H9 (cell line): ENCODE data around the gene DUOX2. TPM values are rescaled to one million over a fixed set of nuclear protein-coding genes. Genes with fewer than 3 reads are reported as not detected.

Experiments used
- DNase-seq: peaks from one replicate; pipeline ENCODE4 v3.0.0-alpha.2; 2017
- H2AFZ ChIP-seq: one replicate; pipeline ENCODE4 v1.6.1; 2013; ENCODE audit warnings: mild to moderate bottlenecking, low read length, control low read depth, moderate library complexity
- H2AK5ac ChIP-seq: 2 replicates; pipeline ENCODE4 v1.6.1; 2013; ENCODE audit warnings: low read length, control low read depth, mixed read lengths; ENCODE audit not compliant: insufficient read length
- H2BK120ac ChIP-seq: one replicate; pipeline ENCODE4 v1.6.1; 2013; ENCODE audit warnings: low read depth, mild to moderate bottlenecking, low read length, control low read depth, inconsistent platforms; ENCODE audit not compliant: poor library complexity, severe bottlenecking
- H2BK12ac ChIP-seq: 2 replicates; pipeline ENCODE4 v1.6.1; 2013; ENCODE audit warnings: low read length, control low read depth, mixed read lengths, low read depth; ENCODE audit not compliant: insufficient read length
- H2BK15ac ChIP-seq: 2 replicates; pipeline ENCODE4 v1.6.1; 2013; ENCODE audit warnings: low read depth, low read length, control low read depth
- H2BK20ac ChIP-seq: one replicate; pipeline ENCODE4 v1.6.1; 2013; ENCODE audit warnings: low read depth, mild to moderate bottlenecking, low read length, control low read depth, inconsistent platforms; ENCODE audit not compliant: poor library complexity, severe bottlenecking
- H2BK5ac ChIP-seq: 2 replicates; pipeline ENCODE4 v1.6.1; 2013; ENCODE audit warnings: low read length, control low read depth, mixed read lengths; ENCODE audit not compliant: insufficient read length
- H3K14ac ChIP-seq: 2 replicates; pipeline ENCODE4 v1.6.1; 2013; ENCODE audit warnings: low read length, control low read depth; ENCODE audit not compliant: insufficient read depth
- H3K18ac ChIP-seq: 2 replicates; pipeline ENCODE4 v1.6.1; 2013; ENCODE audit warnings: low read depth, mild to moderate bottlenecking, mixed read lengths, low read length, control low read depth; ENCODE audit not compliant: insufficient read length
- H3K23ac ChIP-seq: 2 replicates; pipeline ENCODE4 v1.6.1; 2013; ENCODE audit warnings: low read length, control low read depth, mixed read lengths, low read depth; ENCODE audit not compliant: insufficient read length
- H3K23me2 ChIP-seq: 2 replicates; pipeline ENCODE4 v1.6.1; 2013; ENCODE audit warnings: low read depth, mild to moderate bottlenecking, mixed read lengths, low read length, control low read depth; ENCODE audit not compliant: insufficient read length, poor library complexity, severe bottlenecking
- H3K27ac ChIP-seq: 2 replicates; pipeline ENCODE4 v1.5.1; 2013; ENCODE audit warnings: low read length, control low read depth, mixed read lengths, low read depth; ENCODE audit not compliant: insufficient read length
- H3K27me3 ChIP-seq: 2 replicates; pipeline ENCODE4 v1.6.1; 2013; ENCODE audit warnings: low read length, control low read depth, inconsistent platforms; ENCODE audit not compliant: insufficient read depth
- H3K4ac ChIP-seq: 2 replicates; pipeline ENCODE4 v1.6.1; 2013; ENCODE audit warnings: low read depth, mild to moderate bottlenecking, control low read depth, inconsistent platforms, low read length, moderate library complexity
- H3K4me1 ChIP-seq: 2 replicates; pipeline ENCODE4 v1.6.1; 2013; ENCODE audit warnings: low read length, control low read depth, inconsistent platforms; ENCODE audit not compliant: insufficient read depth
- H3K4me2 ChIP-seq: 2 replicates; pipeline ENCODE4 v1.6.1; 2013; ENCODE audit warnings: low read length, control low read depth, mixed read lengths; ENCODE audit not compliant: insufficient read length, insufficient read depth
- H3K56ac ChIP-seq: 2 replicates; pipeline ENCODE4 v1.6.1; 2013; ENCODE audit warnings: low read depth, mild to moderate bottlenecking, mixed read lengths, low read length, control low read depth; ENCODE audit not compliant: insufficient read length
- H3K79me1 ChIP-seq: 2 replicates; pipeline ENCODE4 v1.6.1; 2013; ENCODE audit warnings: low read depth, mild to moderate bottlenecking, moderate library complexity, low read length, control low read depth, inconsistent platforms; ENCODE audit not compliant: insufficient read depth, poor library complexity, severe bottlenecking
- H3K79me2 ChIP-seq: 2 replicates; pipeline ENCODE4 v1.6.1; 2013; ENCODE audit warnings: low read length, control low read depth, inconsistent platforms; ENCODE audit not compliant: insufficient read depth
- H3K9ac ChIP-seq: 2 replicates; pipeline ENCODE4 v1.6.1; 2013; ENCODE audit warnings: low read length, control low read depth, mixed read lengths; ENCODE audit not compliant: insufficient read length; ENCODE audit errors: extremely low read depth
- H3K9me3 ChIP-seq: one replicate; pipeline ENCODE4 v1.6.1; 2013; ENCODE audit warnings: low read depth, low read length, inconsistent platforms; ENCODE audit not compliant: control insufficient read depth
- H3T11ph ChIP-seq: one replicate; pipeline ENCODE4 v1.6.1; 2013; ENCODE audit warnings: mild to moderate bottlenecking, low read length, control low read depth, inconsistent platforms
- H4K20me1 ChIP-seq: one replicate; pipeline ENCODE4 v1.6.1; 2013; ENCODE audit not compliant: control insufficient read depth, insufficient read length, insufficient read depth
- H4K5ac ChIP-seq: 2 replicates; pipeline ENCODE4 v1.6.1; 2013; ENCODE audit warnings: low read depth, mild to moderate bottlenecking, mixed read lengths, low read length, control low read depth; ENCODE audit not compliant: insufficient read length
- H4K8ac ChIP-seq: replicated peaks from 2 replicates; pipeline ENCODE4 v1.6.1; 2013; ENCODE audit warnings: low read length, control low read depth, mixed read lengths, low read depth; ENCODE audit not compliant: insufficient read length
- H4K91ac ChIP-seq: 2 replicates; pipeline ENCODE4 v1.6.1; 2013; ENCODE audit warnings: low read depth, mild to moderate bottlenecking, moderate library complexity, mixed read lengths, low read length, control low read depth; ENCODE audit not compliant: insufficient read length
- H3K27ac Mint-ChIP-seq, 3 experiments: 2 replicates in 2 of 3; 3 replicates in 1 of 3; pipeline ENCODE4 v1.8.0; 2020 to 2021; ENCODE audit warnings: mixed read lengths in 3 of 3, mild to moderate bottlenecking in 1 of 3, moderate library complexity in 1 of 3
- H3K27me3 Mint-ChIP-seq: 2 replicates; pipeline ENCODE4 v1.8.0; 2021; ENCODE audit warnings: low read depth, mild to moderate bottlenecking, moderate library complexity, mixed read lengths
- H3K36me3 Mint-ChIP-seq, 3 experiments: 2 replicates in 2 of 3; 3 replicates in 1 of 3; pipeline ENCODE4 v1.8.0; 2020 to 2021; ENCODE audit warnings: low read depth in 3 of 3, mixed read lengths in 3 of 3; ENCODE audit not compliant: insufficient read depth in 1 of 3
- H3K4me1 Mint-ChIP-seq, 2 experiments: 2 replicates each; pipeline ENCODE4 v1.8.0; 2020; ENCODE audit warnings: mixed read lengths in 2 of 2
- H3K4me3 Mint-ChIP-seq, 2 experiments: 2 replicates in 1 of 2; 3 replicates in 1 of 2; pipeline ENCODE4 v1.8.0; 2020 to 2021; ENCODE audit warnings: mild to moderate bottlenecking in 2 of 2, mixed read lengths in 2 of 2, moderate library complexity in 1 of 2
- H3K9me3 Mint-ChIP-seq, 2 experiments: 2 replicates in 1 of 2; 3 replicates in 1 of 2; pipeline ENCODE4 v1.8.0; 2020; ENCODE audit warnings: mild to moderate bottlenecking in 2 of 2, mixed read lengths in 2 of 2, moderate library complexity in 1 of 2
- WGBS: extraction: QIAGEN DNeasy Blood & Tissue Kit; methylation state at CpG from one replicate; pipeline ENCODE4 v1.1.7; 2013; ENCODE audit warnings: missing lambda C conversion rate, low lambda C conversion rate, mixed read lengths; ENCODE audit not compliant: insufficient read length; ENCODE audit errors: extremely low coverage; 5-methylcytosine and 5-hydroxymethylcytosine counted together
- total RNA-seq: library from RNA; stranded (reverse); gene quantifications from 2 replicates; pipeline ENCODE4 v1.2.1, GENCODE V29; 2021
- TF ChIP-seq, protein P1 (sequence below): fragments of 200-600 bp; sonication (generic); conservative IDR thresholded peaks from 3 replicates; pipeline ENCODE4 v1.8.0; 2021; ENCODE audit warnings: antibody characterized with exemption, mild to moderate bottlenecking

The DUOX2 gene
- total RNA-seq, 1 experiment from 2014 or later: 0.42 TPM

DNA sequence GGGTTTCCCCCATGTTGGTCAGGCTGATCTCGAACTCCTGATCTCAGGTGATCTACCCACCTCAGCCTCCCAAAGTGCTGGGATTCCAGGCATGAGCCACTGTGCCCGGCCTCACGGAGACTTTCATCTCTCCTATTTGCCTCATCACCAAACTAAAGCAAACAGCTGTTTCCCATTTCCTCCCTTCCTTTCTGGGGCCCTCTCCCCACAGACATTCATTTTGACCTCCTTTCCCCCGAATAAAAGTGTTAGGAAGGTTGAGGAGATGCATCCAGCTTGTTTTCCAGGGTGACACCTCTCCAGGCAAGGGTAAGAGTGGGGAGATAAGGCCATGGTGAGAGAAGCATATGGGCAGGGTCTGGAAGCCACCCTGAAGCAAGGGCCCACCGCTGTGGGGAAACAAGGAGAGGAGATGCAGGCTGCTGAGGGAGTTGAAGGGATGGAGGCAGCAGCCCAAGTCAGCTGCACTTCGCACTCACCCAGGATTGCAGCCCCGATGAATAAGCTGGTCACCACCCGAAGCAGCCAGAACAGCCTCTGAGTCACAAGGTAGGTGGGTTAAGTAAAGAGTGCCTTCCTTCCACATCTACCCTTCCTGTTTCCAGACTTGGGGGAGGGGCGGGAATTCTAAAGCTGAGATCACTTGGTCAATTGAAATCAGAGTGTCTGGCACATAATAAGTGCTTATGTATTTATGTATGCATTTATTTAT is 7.9 kb upstream of the DUOX2 start:
- no peak overlapping the region; a peak in 1 of 7 replicates for H3K27ac Mint-ChIP-seq
- Histone ChIP-seq H3K23me2 (peaks cover 2% of the 10 kb centered on the region), H2BK12ac (no peak overlapping the region), H3K79me2 (no peaks in the 10 kb centered on the region), H3T11ph (no peak overlapping the region), H3K56ac (no peak overlapping the region), H4K8ac (no peak overlapping the region), H2BK15ac (no peak overlapping the region), H2BK5ac (no peak overlapping the region), H3K23ac (no peak overlapping the region), H3K9me3 (no peaks in the 10 kb centered on the region), H2BK120ac (no peak overlapping the region), H2BK20ac (no peak overlapping the region), H3K4me1 (no peaks in the 10 kb centered on the region), H3K27me3 (peaks cover 20% of the 10 kb centered on the region), H3K4ac (no peak overlapping the region), H3K79me1 (no peaks in the 10 kb centered on the region), H3K18ac (no peak overlapping the region), H4K91ac (no peak overlapping the region), H3K9ac (no peak overlapping the region), H4K5ac (no peak overlapping the region), H2AFZ (no peak overlapping the region), H4K20me1 (peaks cover 3% of the 10 kb centered on the region), H3K14ac (no peak overlapping the region), H3K27ac (no peak overlapping the region), H3K4me2 (no peak overlapping the region), H2AK5ac (no peak overlapping the region)
- H3K36me3 Mint-ChIP-seq: no peaks in the 10 kb centered on the region; a peak in 2 of 7 replicates
- TF ChIP-seq, protein P1, sequence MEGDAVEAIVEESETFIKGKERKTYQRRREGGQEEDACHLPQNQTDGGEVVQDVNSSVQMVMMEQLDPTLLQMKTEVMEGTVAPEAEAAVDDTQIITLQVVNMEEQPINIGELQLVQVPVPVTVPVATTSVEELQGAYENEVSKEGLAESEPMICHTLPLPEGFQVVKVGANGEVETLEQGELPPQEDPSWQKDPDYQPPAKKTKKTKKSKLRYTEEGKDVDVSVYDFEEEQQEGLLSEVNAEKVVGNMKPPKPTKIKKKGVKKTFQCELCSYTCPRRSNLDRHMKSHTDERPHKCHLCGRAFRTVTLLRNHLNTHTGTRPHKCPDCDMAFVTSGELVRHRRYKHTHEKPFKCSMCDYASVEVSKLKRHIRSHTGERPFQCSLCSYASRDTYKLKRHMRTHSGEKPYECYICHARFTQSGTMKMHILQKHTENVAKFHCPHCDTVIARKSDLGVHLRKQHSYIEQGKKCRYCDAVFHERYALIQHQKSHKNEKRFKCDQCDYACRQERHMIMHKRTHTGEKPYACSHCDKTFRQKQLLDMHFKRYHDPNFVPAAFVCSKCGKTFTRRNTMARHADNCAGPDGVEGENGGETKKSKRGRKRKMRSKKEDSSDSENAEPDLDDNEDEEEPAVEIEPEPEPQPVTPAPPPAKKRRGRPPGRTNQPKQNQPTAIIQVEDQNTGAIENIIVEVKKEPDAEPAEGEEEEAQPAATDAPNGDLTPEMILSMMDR: no peak
- no peak overlapping the region; a peak in 1 of 5 replicates for H3K4me3 Mint-ChIP-seq
- H3K4me1 Mint-ChIP-seq: peaks cover 2 to 12% of the 10 kb centered on the region in 2 experiments; a peak in 3 of 4 replicates
- WGBS: no CpG with 5 or more reads among the region's 9 CpGs
- H3K27me3 Mint-ChIP-seq: peaks cover 80% of the 10 kb centered on the region
- DNase-seq: no peak
- peaks cover 4 to 5% of the 10 kb centered on the region in 2 experiments; a peak in 4 of 5 replicates for H3K9me3 Mint-ChIP-seq
